ENCODE measurements around the gene COMMD1.

GRCh38 chr2:62143696-62144095 lies 238.2 kb downstream of the COMMD1 start:
- TF ChIP-seq CTCF (IDR thresholded peaks at IDR 0.05) (no peak), POLR2A (IDR thresholded peaks at IDR 0.05) (no peak)

Data from thyroid gland (tissue), 4 donors.